ENCODE results near the gene SLC22A4.

SLC22A4 gene

GRCh38 chr5:132335402-132335801 lies 41.2 kb downstream of the SLC22A4 start:
- TF ChIP-seq POLR2AphosphoS5 (IDR thresholded peaks at IDR 0.05; ENCODE audit: low read depth, low read length), result no peak
- no peak for TF ChIP-seq TAF1 (IDR thresholded peaks at IDR 0.05; ENCODE audit: borderline replicate concordance, low read depth, low read length)
- no peak for FAIRE-seq
- no peak for DNase-seq (ENCODE audit: insufficient read length)

- TF ChIP-seq TAF1 (IDR thresholded peaks at IDR 0.05; ENCODE audit: borderline replicate concordance, low read depth, low read length), result no peak
- TF ChIP-seq POLR2A (IDR thresholded peaks at IDR 0.05; ENCODE audit: low read depth, low read length), result no peak
- TF ChIP-seq POLR2AphosphoS5 (IDR thresholded peaks at IDR 0.05; ENCODE audit: low read depth, low read length), result no peak
- DNase-seq (ENCODE audit: insufficient read length) (no peak), FAIRE-seq (no peak)
These were observed 45.3 kb downstream of the SLC22A4 start for GRCh38 chr5:132339502-132339901.

- DNase-seq (ENCODE audit: insufficient read length) (no peak), FAIRE-seq (no peak)
- TF ChIP-seq POLR2AphosphoS5 (IDR thresholded peaks at IDR 0.05; ENCODE audit: low read depth, low read length) (no peak), TAF1 (IDR thresholded peaks at IDR 0.05; ENCODE audit: borderline replicate concordance, low read depth, low read length) (no peak), POLR2A (IDR thresholded peaks at IDR 0.05; ENCODE audit: low read depth, low read length) (no peak)
These were observed 48.3 kb downstream of the SLC22A4 start for GRCh38 chr5:132342291-132343180.

GRCh38 chr5:132344775-132345514 lies 50.8 kb downstream of the SLC22A4 start:
- TF ChIP-seq POLR2AphosphoS5 (IDR thresholded peaks at IDR 0.05; ENCODE audit: low read depth, low read length) (no peak), TAF1 (IDR thresholded peaks at IDR 0.05; ENCODE audit: borderline replicate concordance, low read depth, low read length) (no peak), POLR2A (IDR thresholded peaks at IDR 0.05; ENCODE audit: low read depth, low read length) (no peak)
- FAIRE-seq (no peak), DNase-seq (ENCODE audit: insufficient read length) (no peak)

GRCh38 chr5:132353486-132353995 lies 59.3 kb downstream of the SLC22A4 start:
- TF ChIP-seq POLR2AphosphoS5 (IDR thresholded peaks at IDR 0.05; ENCODE audit: low read depth, low read length) (no peak), TAF1 (IDR thresholded peaks at IDR 0.05; ENCODE audit: borderline replicate concordance, low read depth, low read length) (no peak)
- FAIRE-seq (no peak), DNase-seq (ENCODE audit: insufficient read length) (no peak)

GRCh38 chr5:132354381-132355139 lies 60.4 kb downstream of the SLC22A4 start:
- DNase-seq (ENCODE audit: insufficient read length), result no peak
- no peak for FAIRE-seq
- TF ChIP-seq POLR2AphosphoS5 (IDR thresholded peaks at IDR 0.05; ENCODE audit: low read depth, low read length) (no peak), TAF1 (IDR thresholded peaks at IDR 0.05; ENCODE audit: borderline replicate concordance, low read depth, low read length) (no peak), POLR2A (IDR thresholded peaks at IDR 0.05; ENCODE audit: low read depth, low read length) (no peak)

- no peak for TF ChIP-seq POLR2AphosphoS5 (IDR thresholded peaks at IDR 0.05; ENCODE audit: low read depth, low read length)
- no peak for TF ChIP-seq POLR2A (IDR thresholded peaks at IDR 0.05; ENCODE audit: low read depth, low read length)
- TF ChIP-seq TAF1 (IDR thresholded peaks at IDR 0.05; ENCODE audit: borderline replicate concordance, low read depth, low read length), result no peak
- DNase-seq (ENCODE audit: insufficient read length) (no peak), FAIRE-seq (no peak)
These were observed 61.1 kb downstream of the SLC22A4 start for GRCh38 chr5:132355140-132355765.

- no peak for FAIRE-seq
- DNase-seq (ENCODE audit: insufficient read length), result no peak
These were observed 64.6 kb downstream of the SLC22A4 start for GRCh38 chr5:132358775-132359174.

GRCh38 chr5:132362086-132362485 lies 67.9 kb downstream of the SLC22A4 start:
- DNase-seq (ENCODE audit: insufficient read length) (no peak), FAIRE-seq (no peak)
- TF ChIP-seq TAF1 (IDR thresholded peaks at IDR 0.05; ENCODE audit: borderline replicate concordance, low read depth, low read length) (no peak), POLR2A (IDR thresholded peaks at IDR 0.05; ENCODE audit: low read depth, low read length) (no peak), POLR2AphosphoS5 (IDR thresholded peaks at IDR 0.05; ENCODE audit: low read depth, low read length) (no peak)

More at GRCh38 chr5:132358775-132359174, 64.6 kb downstream of the SLC22A4 start:
- no peak for TF ChIP-seq TAF1 (IDR thresholded peaks at IDR 0.05; ENCODE audit: borderline replicate concordance, low read depth, low read length)
- TF ChIP-seq POLR2A (IDR thresholded peaks at IDR 0.05; ENCODE audit: low read depth, low read length), result no peak
- no peak for TF ChIP-seq POLR2AphosphoS5 (IDR thresholded peaks at IDR 0.05; ENCODE audit: low read depth, low read length)

GRCh38 chr5:132363431-132364112 lies 69.4 kb downstream of the SLC22A4 start:
- no peak for DNase-seq (ENCODE audit: insufficient read length)
- TF ChIP-seq POLR2A (IDR thresholded peaks at IDR 0.05; ENCODE audit: low read depth, low read length), result no peak
- TF ChIP-seq POLR2AphosphoS5 (IDR thresholded peaks at IDR 0.05; ENCODE audit: low read depth, low read length), result no peak
- no peak for FAIRE-seq
